Choroid plexus epithelial cell (primary cell): ENCODE measurements around the gene C1orf116.

ENCODE experiments used
- DNase-seq: peaks from one replicate; pipeline ENCODE4 v3.0.0-alpha.2; 2010; ENCODE audit warnings: low read depth
- H3K4me3 ChIP-seq: 2 replicates; pipeline ENCODE4 v1.5.1; 2011; ENCODE audit warnings: low read depth, mild to moderate bottlenecking, control low read depth, low read length, moderate library complexity
- CTCF ChIP-seq: conservative IDR thresholded peaks from 2 replicates; pipeline ENCODE4 v1.5.1; 2011; ENCODE audit warnings: low read depth, mild to moderate bottlenecking, control low read depth, inconsistent platforms, low read length, moderate library complexity

The C1orf116 gene

GRCh38 chr1:207014728-207015127, 17.8 kb downstream of the C1orf116 start:
- no peak for DNase-seq
- no peak overlapping the region for H3K4me3 ChIP-seq
- no peak for TF ChIP-seq CTCF

DNA sequence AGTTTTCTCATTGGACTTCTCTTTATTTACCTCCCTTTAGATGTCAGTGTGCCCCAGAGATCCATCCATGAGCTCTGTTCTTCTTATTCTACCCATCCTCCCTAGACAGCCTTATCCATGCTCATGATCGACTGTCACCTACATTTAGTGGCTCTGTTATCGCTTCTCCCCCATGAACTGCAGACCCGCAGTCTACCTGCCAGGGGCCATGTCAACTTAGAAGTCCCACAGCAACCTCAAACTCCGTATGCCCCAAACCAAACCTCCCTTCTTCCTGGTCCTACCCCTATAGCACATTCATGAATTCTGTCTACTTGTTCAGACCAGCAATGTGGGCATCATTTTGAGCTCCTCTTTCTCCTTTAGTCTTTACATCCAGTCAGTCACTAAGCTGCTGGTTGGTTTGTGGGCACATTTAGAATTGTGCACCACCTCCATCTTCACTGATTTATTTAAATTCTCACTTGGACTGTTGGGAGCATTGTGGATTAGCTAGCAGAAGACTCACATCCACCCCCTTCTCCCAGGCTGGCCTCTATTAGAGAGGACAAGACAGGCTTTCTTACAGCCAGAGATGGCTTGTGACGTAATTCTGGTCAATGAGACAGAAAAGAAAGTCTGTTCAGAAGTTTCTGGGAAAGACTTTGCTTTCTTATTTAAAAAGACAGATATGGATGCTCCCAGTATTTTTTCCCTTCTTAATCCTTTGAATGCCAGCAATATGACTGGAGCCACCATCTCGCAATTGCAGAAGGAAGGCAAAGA, 19.1 kb downstream of the C1orf116 start:
- no peak overlapping the region for H3K4me3 ChIP-seq
- DNase-seq, result no peak
- TF ChIP-seq CTCF, result no peak

GRCh38 chr1:207010726-207011125, 21.8 kb downstream of the C1orf116 start:
- TF ChIP-seq CTCF, result no peak
- H3K4me3 ChIP-seq, result no peak overlapping the region
- DNase-seq, result no peak

DNA sequence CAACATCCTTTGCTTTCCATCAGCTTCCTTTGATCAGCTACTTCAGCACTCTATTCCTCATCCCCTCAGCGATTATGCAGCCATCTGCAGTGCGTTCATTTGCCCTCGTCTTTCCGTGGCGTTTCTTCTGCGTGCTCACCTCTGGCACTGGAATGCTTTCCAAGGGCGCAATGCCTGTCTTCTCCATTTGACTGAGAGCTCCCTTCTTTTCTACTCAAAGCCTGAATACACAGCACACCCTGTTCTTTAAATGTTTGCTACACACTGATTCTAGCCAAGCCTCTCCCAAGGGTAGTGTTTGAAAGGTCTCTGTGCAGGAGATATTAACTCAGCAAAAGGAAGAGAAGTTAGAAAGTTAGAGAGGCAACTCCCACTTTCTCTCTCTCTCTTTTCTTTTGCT, 22.6 kb downstream of the C1orf116 start:
- no peak for DNase-seq
- H3K4me3 ChIP-seq, result no peak overlapping the region
- no peak for TF ChIP-seq CTCF

- TF ChIP-seq CTCF, result no peak
- DNase-seq, result no peak
- H3K4me3 ChIP-seq, result no peak overlapping the region
Measured at GRCh38 chr1:207009182-207009850, 23.2 kb downstream of the C1orf116 start.

DNA sequence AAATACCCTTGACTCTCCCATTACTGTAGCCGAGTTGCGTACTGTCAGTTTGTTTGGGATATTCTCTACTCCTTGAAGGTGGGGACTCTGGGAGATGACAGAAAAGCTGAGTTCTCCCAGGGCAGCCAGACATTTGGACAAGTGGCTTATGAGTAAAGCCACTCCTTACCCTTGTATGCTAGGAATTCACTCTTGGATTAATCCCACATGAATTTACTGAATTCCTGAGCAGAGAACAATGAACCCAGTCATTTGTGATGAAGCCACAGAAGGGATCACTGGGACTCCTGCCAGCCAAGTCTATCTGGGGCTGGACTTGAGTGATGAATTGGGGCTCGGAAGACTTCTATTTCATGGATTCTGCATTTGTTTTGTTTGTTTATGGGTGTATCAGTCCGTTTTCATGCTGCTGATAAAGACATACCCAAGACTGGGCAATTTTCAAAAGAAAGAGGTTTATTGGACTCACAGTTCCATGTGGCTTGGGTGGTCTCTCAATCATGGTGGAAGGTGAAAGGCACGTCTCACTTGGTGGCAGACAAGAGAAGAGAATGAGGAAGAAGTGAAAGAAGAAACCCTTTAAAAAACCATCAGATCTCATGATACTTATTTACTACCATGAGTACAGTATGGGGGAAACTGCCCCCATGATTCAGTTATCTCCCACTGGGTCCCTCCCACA, 25.1 kb downstream of the C1orf116 start:
- no peak overlapping the region for H3K4me3 ChIP-seq
- peak; percentile 43 for DNase-seq
- no peak for TF ChIP-seq CTCF
